Muscle layer of colon (tissue), 2 donors: ENCODE measurements around the gene PCDHA3.
"Not testable (repeated sequence)": the region's sequence is repeated elsewhere in the genome, so short reads cannot be mapped to it uniquely, and the experiment has no call there.

Experiments
- H3K27ac ChIP-seq: one replicate; pipeline ENCODE4 v1.7.0; 2013; ENCODE audit warnings: low read depth, mild to moderate bottlenecking, low read length, moderate library complexity
- H3K27me3 ChIP-seq, 2 donors: one replicate each; pipeline ENCODE4 v1.7.0; 2013; ENCODE audit warnings: low read length in 2 of 2, mild to moderate bottlenecking in 2 of 2; ENCODE audit not compliant: insufficient read depth in 2 of 2, control insufficient read depth in 1 of 2
- H3K36me3 ChIP-seq: one replicate; pipeline ENCODE4 v1.7.0; 2013; ENCODE audit warnings: mild to moderate bottlenecking, low read length; ENCODE audit not compliant: insufficient read depth
- H3K4me1 ChIP-seq: one replicate; pipeline ENCODE4 v1.7.0; 2013; ENCODE audit warnings: mild to moderate bottlenecking, low read length; ENCODE audit not compliant: insufficient read depth
- H3K4me3 ChIP-seq, 2 donors: one replicate each; pipeline ENCODE4 v1.7.0; 2013; ENCODE audit warnings: low read length in 2 of 2, low read depth in 1 of 2, mild to moderate bottlenecking in 1 of 2, moderate library complexity in 1 of 2
- H3K9ac ChIP-seq: one replicate; pipeline ENCODE4 v1.7.0; 2013; ENCODE audit warnings: low read length
- H3K9me3 ChIP-seq: one replicate; pipeline ENCODE4 v1.7.0; 2013; ENCODE audit warnings: mild to moderate bottlenecking, low read length
- donor health status: abdominal sarcoma.
- donor health status: Adenocarcinoma of cecum.

The PCDHA3 gene

DNA sequence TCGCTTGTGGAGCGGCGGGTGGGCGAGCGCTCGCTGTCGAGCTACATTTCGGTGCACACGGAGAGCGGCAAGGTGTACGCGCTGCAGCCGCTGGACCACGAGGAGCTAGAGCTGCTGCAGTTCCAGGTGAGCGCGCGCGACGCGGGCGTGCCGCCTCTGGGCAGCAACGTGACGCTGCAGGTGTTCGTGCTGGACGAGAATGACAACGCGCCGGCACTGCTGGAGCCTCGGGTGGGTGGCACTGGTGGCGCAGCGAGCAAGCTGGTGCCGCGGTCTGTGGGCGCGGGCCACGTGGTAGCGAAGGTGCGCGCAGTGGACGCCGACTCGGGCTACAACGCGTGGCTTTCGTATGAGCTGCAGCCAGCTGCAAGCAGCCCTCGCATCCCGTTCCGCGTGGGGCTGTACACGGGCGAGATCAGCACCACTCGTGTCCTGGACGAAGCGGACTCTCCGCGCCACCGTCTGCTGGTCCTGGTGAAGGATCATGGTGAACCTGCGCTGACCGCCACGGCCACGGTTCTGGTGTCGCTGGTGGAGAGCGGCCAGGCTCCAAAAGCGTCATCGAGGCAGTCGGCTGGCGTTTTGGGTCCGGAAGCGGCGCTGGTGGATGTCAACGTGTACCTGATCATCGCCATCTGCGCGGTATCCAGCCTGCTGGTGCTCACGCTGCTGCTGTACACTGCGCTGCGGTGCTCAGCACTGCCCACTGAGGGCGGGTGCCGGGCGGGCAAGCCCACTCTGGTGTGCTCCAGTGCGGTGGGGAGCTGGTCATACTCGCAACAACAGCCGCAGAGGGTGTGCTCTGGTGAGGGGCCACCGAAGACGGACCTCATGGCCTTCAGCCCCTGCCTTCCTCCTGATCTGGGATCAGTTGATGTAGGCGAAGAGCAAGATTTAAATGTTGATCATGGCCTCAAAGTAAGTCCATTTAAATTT, 42.2 kb downstream of the PCDHA3 start:
- H3K9ac ChIP-seq, result no peak overlapping the region
- no peaks in the 10 kb centered on the region for H3K36me3 ChIP-seq
- H3K27ac ChIP-seq, result no peak overlapping the region
- no peaks in the 10 kb centered on the region for H3K4me1 ChIP-seq
- H3K9me3 ChIP-seq, result no peaks in the 10 kb centered on the region
- no peaks in the 10 kb centered on the region for H3K27me3 ChIP-seq
- no peak overlapping the region for H3K4me3 ChIP-seq

- not testable (repeated sequence) for H3K27ac ChIP-seq, H3K9ac ChIP-seq, H3K9me3 ChIP-seq, H3K36me3 ChIP-seq, H3K27me3 ChIP-seq, H3K4me3 ChIP-seq, H3K4me1 ChIP-seq
Measured at GRCh38 chr5:140848139-140849102, 47.6 kb downstream of the PCDHA3 start, which contains the start of gene PCDHA9. PCDHA9 (plus strand) TSS chr5:140848382; CDS start chr5:140848496, 114 bp downstream.

- H3K9me3 ChIP-seq, H3K36me3 ChIP-seq, H3K9ac ChIP-seq, H3K27me3 ChIP-seq, H3K27ac ChIP-seq, H3K4me3 ChIP-seq, H3K4me1 ChIP-seq: not testable (repeated sequence)
Measured at GRCh38 chr5:140849831-140850634, 49.2 kb downstream of the PCDHA3 start.
